ENCODE data around the gene RANBP17.

- TF ChIP-seq CTCF (IDR thresholded peaks at IDR 0.05; ENCODE audit: low read length) = no peak
- TF ChIP-seq EZH2 (optimal IDR thresholded peaks at IDR 0.05; ENCODE audit: low read depth, low read length) = no peak
- TF ChIP-seq EZH2phosphoT487 (IDR thresholded peaks at IDR 0.05; ENCODE audit: low read length) = no peak
Observed at GRCh38 chr5:171074747-171075146, 212.9 kb downstream of the RANBP17 start.

Data from MM.1S (cell line).